GM21423 (cell line): ENCODE results near the gene MFAP1.
A peak's percentile ranks its signal among the peaks of the same experiment; 100 is the strongest.
"Not testable (repeated sequence)": the region's sequence is repeated elsewhere in the genome, so short reads cannot be mapped to it uniquely, and the experiment has no call there.

Source experiments
- ATAC-seq: cut with Tn5 transposase; IDR thresholded peaks from one replicate; pipeline ENCODE4 v1.9.1; 2021; ENCODE audit warnings: mild to moderate bottlenecking, moderate library complexity; ENCODE audit not compliant: unreplicated experiment

MFAP1 gene

GRCh38 chr15:43825305-43825704 lies 815 bp upstream of the MFAP1 start:
- ATAC-seq = not testable (repeated sequence)

- ATAC-seq = no peak
Measured at GRCh38 chr15:43821505-43821904, 3.0 kb downstream of the MFAP1 start.

DNA sequence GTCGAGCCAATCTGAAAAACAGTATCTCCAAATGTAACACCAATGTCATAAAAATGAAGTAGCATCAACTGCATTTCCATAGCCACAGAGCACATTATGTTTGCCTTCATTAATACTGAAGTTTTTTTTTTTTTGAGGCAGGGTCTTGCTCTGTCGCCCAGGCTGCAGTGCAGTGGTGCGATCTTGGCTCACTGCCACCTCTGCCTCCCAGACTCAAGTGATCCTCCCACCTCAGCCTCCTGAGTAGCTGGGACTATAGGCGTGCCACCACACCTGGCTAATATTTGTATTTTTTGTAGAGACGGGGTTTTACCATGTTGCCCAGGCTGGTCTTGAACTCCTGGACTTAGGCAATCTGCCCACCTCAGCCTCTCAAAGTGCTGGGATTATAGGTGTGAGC lies 9.4 kb downstream of the MFAP1 start:
- not testable (repeated sequence) for ATAC-seq

DNA sequence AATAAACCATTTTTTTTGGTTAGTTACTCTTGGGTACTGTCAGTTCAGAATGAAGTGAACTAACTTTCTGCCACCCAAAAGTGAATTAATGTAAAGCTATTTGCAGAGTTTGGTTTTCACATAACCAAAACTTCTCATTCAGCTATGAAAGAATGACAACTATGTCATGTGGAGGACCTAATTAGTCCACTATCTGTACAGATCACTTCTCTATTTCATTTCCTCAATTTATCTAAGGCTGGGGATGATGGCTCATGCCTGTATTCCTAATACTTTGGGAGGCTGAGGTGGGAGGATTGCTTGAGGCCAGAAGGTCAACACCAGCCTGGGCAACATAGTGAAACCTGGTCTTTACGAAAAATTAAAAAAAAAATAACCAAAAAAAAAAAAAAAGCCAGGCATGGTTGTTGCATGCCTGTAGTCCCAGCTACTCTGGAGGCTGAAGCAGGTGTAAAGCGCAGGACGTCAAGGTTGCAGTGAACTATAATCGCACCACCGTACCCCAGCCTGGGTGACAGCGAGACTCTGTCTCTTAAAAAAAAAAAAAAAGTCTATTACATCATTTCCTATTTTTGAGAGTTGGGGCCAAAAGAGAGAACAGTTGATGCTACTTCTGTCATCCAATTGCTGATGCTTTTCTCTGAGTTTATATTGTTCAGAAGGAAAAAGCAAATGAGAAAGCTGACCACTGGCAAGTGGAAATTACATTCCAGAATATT lies 15.4 kb downstream of the MFAP1 start:
- peak; percentile 59 for ATAC-seq

DNA sequence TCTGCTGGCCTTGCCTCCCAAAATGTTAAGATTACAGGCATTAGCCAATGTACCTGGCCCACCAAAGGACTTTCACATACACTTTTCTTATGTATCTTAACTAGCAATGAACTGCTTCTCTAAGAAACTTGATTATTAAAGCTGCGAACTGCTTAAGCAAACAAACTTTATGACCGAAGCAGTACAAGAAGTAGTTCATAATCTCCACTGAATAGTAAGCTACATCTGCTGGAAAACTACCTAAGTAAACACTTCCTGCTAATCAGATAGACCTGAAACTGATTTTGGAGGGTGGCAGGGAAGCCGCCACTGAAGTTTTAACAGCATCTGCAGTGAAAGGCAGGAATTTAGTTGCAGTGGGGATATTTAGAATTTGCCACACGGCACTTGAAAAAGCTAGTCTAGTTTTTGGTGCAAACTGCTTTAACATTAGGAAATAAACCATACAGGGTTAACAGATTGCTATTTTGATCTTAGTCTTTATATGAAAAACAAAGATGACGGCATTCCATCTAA lies 16.0 kb downstream of the MFAP1 start:
- no peak for ATAC-seq

GRCh38 chr15:43802676-43803075 lies 21.8 kb downstream of the MFAP1 start:
- ATAC-seq = not testable (repeated sequence)

- ATAC-seq = peak; percentile 86
Measured at GRCh38 chr15:43800286-43801141, 24.0 kb downstream of the MFAP1 start, which contains the start of gene HYPK. Gene HYPK (plus strand): TSS chr15:43800599. CDS start chr15:43800623, 24 bp downstream.

- no peak for ATAC-seq
Measured at GRCh38 chr15:43799945-43800285, 24.6 kb downstream of the MFAP1 start, which contains the start of gene SERINC4. Gene SERINC4 (minus strand): TSS chr15:43800220. CDS start chr15:43799986, 234 bp downstream.

- no peak for ATAC-seq
Measured at GRCh38 chr15:43799209-43799944, 25.1 kb downstream of the MFAP1 start.

DNA sequence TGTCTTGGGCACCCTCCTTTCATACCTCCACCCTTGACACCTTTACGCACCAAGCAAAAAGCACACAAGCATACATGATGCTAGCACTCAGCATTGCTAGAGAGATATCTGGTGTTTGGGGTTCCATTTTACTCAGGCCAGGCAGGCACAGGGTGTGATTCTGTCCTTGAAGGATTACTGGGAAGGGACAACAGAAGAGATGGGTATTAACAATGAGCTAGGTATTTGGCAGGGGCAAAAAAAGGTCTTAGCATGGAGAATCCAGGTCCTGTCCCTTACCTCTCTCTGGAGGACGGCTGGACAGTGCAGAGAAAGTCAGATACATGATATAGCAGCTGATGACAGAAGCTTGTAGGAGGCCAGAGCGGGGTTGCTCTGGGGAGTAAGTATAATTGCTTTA lies 27.9 kb downstream of the MFAP1 start:
- ATAC-seq = no peak

DNA sequence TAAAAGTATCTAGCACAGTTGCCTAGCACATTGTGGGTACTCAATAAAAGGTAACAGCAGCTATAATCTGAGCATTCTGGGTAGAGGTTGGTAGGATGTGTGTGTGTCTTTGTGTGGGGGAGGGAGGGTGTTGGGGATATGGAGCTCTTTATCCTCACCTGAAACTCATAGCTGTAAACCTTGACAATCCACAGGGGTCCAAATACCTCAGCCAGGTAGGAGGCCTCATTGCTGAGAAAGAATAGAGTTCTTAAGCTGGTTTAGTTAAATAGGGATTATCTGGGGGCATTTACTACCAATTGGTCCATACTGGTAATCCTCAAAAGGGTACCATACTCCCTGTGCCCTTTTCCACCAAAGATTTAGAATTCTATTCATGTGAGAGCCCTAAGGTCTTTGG lies 28.5 kb downstream of the MFAP1 start:
- ATAC-seq = no peak

DNA sequence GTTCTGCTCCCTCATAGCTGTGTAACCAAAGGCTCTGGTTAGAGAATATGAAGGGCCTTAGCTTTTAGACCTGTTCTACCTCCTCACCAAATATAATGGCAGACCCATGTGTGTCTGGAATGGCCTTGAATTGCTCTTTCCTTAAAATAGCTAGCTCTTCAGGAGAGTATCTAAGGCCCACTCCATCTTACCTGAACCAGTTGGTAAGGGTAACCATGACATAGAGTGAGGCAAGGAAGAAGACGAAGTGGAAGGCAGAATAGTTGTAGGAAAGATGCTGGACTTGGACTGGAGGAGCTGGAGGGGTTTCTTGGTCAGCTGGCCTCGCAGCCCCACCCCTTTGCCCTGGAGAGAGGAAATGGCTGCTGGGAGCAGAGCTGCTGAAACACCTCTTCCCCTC lies 29.3 kb downstream of the MFAP1 start:
- ATAC-seq = no peak

DNA sequence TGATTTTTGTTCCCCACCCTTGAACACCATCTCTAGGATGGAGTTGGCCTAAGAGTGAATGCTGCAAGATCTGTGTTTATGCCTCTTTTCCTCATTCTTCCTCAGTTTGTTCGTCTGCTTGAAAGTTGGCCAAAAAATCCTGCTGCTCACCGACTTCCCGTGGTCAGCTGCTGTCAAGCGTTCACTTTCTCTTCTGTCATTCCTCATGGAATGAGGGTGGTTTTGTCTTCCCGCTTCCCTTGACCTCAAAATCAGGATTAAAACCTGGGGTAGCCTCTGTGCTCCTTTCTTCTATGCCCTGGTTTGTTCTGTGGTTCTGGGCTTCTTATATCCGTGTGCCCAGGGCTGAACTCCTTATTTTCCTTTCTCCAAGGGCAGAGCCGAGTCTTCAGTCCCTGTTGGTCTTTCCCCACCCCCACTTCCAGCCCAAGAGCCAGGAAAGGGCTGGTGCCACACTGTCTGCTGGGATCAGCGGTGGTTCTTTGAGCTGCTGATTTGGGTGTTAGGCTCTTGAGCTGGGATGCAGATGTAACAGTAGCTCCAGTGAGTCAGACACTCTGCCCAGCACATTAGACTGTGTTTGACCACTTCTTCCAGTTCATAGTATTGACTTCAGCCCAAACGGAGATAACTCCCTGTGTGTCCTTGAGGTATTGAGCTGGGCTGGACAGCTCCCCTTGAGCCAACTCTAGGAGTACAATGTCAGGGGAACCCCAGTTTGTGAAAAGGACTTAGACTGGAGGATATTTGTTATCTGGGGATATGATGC lies 30.0 kb downstream of the MFAP1 start:
- ATAC-seq = no peak

DNA sequence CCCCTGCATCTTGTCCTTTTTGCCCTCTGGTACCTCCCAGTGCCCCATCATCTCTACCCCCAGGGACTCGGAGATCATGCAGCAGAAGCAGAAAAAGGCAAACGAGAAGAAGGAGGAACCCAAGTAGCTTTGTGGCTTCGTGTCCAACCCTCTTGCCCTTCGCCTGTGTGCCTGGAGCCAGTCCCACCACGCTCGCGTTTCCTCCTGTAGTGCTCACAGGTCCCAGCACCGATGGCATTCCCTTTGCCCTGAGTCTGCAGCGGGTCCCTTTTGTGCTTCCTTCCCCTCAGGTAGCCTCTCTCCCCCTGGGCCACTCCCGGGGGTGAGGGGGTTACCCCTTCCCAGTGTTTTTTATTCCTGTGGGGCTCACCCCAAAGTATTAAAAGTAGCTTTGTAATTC lies 30.8 kb downstream of the MFAP1 start:
- ATAC-seq = no peak

DNA sequence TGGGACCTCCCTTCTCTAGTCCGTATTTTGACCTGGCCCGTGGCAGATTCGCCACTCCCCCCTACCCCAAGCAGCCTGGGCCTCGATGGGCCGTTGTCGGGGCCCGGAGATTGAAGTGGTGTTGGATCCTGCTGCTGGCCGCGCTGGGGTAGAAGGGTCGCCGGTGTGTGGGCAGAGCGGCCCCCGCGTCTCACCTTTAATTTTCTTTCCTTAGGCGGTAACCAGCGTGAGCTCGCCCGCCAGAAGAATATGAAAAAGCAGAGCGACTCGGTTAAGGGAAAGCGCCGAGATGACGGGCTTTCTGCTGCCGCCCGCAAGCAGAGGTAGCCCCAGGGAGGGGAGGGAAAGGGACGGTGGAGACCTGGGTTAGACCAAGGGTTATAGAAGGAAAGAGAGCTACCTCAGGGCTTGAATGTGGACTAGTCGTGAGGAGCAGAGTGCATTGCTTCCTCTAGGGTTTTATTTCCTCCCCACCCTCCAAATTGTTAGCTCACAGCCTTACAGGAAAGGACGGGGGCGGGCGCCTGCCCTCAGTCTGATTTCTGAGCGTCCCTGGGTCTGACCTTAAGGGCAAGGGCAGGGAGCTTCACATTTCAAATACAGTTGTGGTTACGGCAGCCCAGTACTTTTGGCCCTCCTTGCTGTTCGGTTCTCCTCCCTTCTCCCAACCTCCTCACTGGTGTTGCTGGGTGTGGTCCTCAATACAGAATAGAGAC lies 31.6 kb downstream of the MFAP1 start:
- ATAC-seq = no peak

DNA sequence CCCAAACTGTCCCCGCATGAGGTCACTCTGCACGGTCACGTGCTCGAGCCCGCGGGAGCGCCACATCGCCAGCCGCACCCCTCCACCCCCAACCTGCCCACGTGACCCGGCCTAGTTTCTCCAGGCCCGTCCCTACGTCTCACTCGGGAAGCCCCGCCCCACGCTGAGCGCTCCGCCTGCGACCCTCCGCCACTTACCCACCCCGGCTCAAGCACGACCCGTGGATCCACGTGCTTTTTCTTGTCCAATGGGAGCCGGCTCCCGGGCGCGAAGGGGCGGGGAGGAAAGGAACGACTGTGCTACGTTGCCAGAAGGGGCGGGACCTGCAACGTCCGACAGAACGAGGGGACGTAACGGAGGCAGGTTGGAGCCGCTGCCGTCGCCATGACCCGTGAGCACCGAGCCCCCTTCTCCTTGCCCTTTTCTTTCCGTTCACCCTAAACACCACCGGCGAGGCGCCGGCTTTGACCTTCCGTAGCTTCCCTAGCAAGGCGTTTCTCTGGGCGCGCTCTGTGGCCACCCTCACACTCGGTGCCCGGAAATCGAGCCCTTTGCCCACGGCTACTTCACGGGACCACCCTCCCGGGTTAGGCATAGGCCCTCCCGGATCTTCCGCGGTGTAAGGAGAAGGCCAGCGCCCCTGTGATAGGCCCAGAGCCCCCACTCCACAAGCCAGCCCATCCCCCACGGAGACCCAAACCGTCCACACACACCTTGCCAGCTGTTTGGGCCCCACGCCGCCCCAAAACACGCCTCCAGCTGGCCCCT lies 32.3 kb downstream of the MFAP1 start, which contains the start of gene SERF2:
TSS of gene SERF2 (plus strand) at position 328 of the 768 bp plus-strand sequence. CDS start at position 385, 57 bp downstream.
- ATAC-seq = peak; percentile 89

- ATAC-seq = no peak
Measured at GRCh38 chr15:43789409-43789808, 35.1 kb downstream of the MFAP1 start.

DNA sequence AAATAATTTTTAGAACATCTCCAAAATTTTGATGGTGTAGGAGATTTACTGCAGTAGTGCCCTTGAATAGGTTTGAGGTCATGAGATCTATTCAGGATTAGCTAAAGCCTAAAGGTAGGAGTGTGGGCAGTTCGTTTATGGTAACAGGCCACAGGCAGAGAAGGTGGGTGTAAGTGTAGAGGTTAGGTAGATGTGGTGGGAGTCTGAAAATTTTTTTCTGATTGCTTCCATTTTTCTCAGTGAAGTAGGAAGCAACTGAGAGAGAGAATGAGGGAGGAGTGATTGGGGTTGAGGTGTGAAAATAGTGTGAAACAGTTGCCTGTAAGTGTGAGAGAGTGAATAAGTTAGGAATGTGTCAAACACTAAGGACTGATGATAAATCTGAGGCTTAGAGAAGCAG lies 45.5 kb downstream of the MFAP1 start:
- no peak for ATAC-seq
